Measurements from ENCODE around the gene GNA12.

GRCh38 chr7:2843711-2844152, 376 bp downstream of the GNA12 start:
- TF ChIP-seq POLR2A (IDR thresholded peaks at IDR 0.05), result no peak
- TF ChIP-seq, protein P1, sequence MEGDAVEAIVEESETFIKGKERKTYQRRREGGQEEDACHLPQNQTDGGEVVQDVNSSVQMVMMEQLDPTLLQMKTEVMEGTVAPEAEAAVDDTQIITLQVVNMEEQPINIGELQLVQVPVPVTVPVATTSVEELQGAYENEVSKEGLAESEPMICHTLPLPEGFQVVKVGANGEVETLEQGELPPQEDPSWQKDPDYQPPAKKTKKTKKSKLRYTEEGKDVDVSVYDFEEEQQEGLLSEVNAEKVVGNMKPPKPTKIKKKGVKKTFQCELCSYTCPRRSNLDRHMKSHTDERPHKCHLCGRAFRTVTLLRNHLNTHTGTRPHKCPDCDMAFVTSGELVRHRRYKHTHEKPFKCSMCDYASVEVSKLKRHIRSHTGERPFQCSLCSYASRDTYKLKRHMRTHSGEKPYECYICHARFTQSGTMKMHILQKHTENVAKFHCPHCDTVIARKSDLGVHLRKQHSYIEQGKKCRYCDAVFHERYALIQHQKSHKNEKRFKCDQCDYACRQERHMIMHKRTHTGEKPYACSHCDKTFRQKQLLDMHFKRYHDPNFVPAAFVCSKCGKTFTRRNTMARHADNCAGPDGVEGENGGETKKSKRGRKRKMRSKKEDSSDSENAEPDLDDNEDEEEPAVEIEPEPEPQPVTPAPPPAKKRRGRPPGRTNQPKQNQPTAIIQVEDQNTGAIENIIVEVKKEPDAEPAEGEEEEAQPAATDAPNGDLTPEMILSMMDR (IDR thresholded peaks at IDR 0.05), result no peak
